Upper lobe of left lung (tissue), 6 donors: ENCODE results near the gene NDUFA1. TPM values are rescaled to one million over a fixed set of nuclear protein-coding genes. Genes with fewer than 3 reads are reported as not detected.
"Not testable (repeated sequence)": the region's sequence is repeated elsewhere in the genome, so short reads cannot be mapped to it uniquely, and the experiment has no call there.

Experiments
- ATAC-seq, 2 donors: fragments of 200-7000 bp; cut with Tn5 transposase; one replicate each; pipeline ENCODE4 v1.9.1; 2022; ENCODE audit warnings: mild to moderate bottlenecking in 2 of 2, moderate library complexity in 2 of 2; ENCODE audit not compliant: low FRiP score in 2 of 2
- DNase-seq, 2 donors: peaks; one replicate each; pipeline ENCODE4 v3.0.0-alpha.2; 2019 to 2020
- H3K27ac ChIP-seq, 4 donors: fragments of 200-600 bp; sonication (generic); one replicate each; pipeline ENCODE4 v1.5.1; 2016 to 2019
- H3K27me3 ChIP-seq, 4 donors: fragments of 200-600 bp; sonication (generic); one replicate each; pipeline ENCODE4 v1.5.1; 2017 to 2019
- H3K36me3 ChIP-seq, 4 donors: fragments of 200-600 bp; sonication (generic); one replicate each; pipeline ENCODE4 v1.5.1; 2016 to 2019
- H3K4me1 ChIP-seq, 4 donors: fragments of 200-600 bp; sonication (generic); one replicate each; pipeline ENCODE4 v1.5.1; 2018 to 2019
- H3K4me3 ChIP-seq, 4 donors: fragments of 200-600 bp; sonication (generic); one replicate each; pipeline ENCODE4 v1.5.1; 2017 to 2019; ENCODE audit warnings: mild to moderate bottlenecking in 2 of 4, moderate library complexity in 1 of 4
- H3K9me3 ChIP-seq, 4 donors: fragments of 200-600 bp; sonication (generic); one replicate each; pipeline ENCODE4 v1.5.1; 2018 to 2019
- CTCF ChIP-seq, 6 experiments: fragments of 450-650 bp in 4 of 6; fragments of 200-600 bp in 2 of 6; sonication (generic) in 2 of 6; IDR thresholded peaks; one replicate each; pipeline ENCODE4 v1.5.1; 2016 to 2019; ENCODE audit warnings: antibody characterized with exemption in 6 of 6
- EP300 ChIP-seq, 4 donors: sonication (generic); formaldehyde crosslinking; IDR thresholded peaks; one replicate each; pipeline ENCODE4 v1.5.1; 2017; ENCODE audit warnings: antibody characterized with exemption in 4 of 4, control low read depth in 2 of 4
- POLR2A ChIP-seq, 4 donors: fragments of 450-650 bp; IDR thresholded peaks; one replicate each; pipeline ENCODE4 v1.5.1; 2016 to 2017; ENCODE audit warnings: antibody characterized with exemption in 4 of 4, mild to moderate bottlenecking in 2 of 4
- POLR2AphosphoS5 ChIP-seq, 2 donors: sonication (generic); formaldehyde crosslinking; IDR thresholded peaks; one replicate each; pipeline ENCODE4 v1.5.1; 2017; ENCODE audit warnings: antibody characterized with exemption in 2 of 2
- WGBS, 2 donors: methylation state at CpG; one replicate each; pipeline ENCODE4 v1.1.5; 2017 to 2018; 5-methylcytosine and 5-hydroxymethylcytosine counted together
- total RNA-seq, 6 donors: library from RNA; depleted of rRNA in 4 of 6; stranded (reverse); fragments of >200 nt in 4 of 6; gene quantifications; one replicate each; pipeline versions ENCODE4 v1.1.0 to v1.2.1, GENCODE V29; 2016 to 2021
- donor health status: DM: no; HTN: no; CAD: no; lungs with moderate emphysema.
- donor health status: DM: no; HTN: yes; CAD: no; lungs with severe emphysema.

Gene NDUFA1
- total RNA-seq, 6 donors from 2014 or later, result 32.5 to 76.7 (median 47.5) TPM

DNA sequence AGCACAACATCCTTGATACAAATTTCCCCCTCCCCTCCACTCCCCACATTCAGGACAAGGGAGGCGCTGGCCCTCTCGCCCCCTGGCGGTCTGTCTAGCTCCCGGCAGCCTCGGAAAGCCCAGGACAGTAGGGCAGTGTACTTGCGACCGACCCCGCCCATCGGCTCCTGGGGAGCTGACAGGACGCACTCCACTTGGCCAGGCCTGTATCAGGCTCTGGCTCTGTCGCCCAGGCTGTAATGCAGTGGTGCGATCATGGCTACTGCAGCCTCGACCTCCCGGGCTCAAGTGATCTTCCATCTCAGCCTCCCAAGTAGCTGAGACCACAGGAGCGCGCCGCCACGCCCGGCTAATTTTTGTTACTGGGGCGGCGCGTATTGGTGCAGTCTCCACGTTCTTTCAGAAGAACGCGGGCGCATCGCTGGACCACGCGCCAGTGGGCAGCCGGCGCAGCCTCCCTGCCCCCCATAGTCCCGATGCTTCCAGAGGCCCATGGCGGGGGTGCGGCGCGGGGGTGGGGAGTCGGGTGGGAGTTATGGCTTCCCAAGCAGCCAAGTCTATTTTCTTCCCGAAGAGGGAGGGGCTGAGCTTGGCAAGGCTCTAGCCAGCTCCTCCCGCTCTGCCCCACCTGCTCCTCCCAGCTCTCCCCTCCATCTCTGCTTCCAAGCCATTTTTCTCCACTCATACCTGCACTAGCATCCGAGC is 16.2 kb downstream of the NDUFA1 start:
- Histone ChIP-seq H3K4me1 (peaks cover 0 to 7% (median 0%) of the 10 kb centered on the region in 4 donors), H3K9me3 (no peaks in the 10 kb centered on the region), H3K27me3 (no peaks in the 10 kb centered on the region), H3K36me3 (no peaks in the 10 kb centered on the region), H3K4me3 (peak overlapping the region in 3 of 4 donors; percentile 32 to 46 (median 43)), H3K27ac (no peak overlapping the region)
- WGBS, 2 donors, result 0 to 48% methylated on average over 1 to 32 of the region's 40 CpGs
- ATAC-seq (peak; percentile 83 to 87), DNase-seq (peak; percentile 64 to 82)
- TF ChIP-seq CTCF (IDR thresholded peaks at IDR 0.05) (peak; percentile 28 to 61 (median 34)), POLR2AphosphoS5 (IDR thresholded peaks at IDR 0.05) (no peak)

DNA sequence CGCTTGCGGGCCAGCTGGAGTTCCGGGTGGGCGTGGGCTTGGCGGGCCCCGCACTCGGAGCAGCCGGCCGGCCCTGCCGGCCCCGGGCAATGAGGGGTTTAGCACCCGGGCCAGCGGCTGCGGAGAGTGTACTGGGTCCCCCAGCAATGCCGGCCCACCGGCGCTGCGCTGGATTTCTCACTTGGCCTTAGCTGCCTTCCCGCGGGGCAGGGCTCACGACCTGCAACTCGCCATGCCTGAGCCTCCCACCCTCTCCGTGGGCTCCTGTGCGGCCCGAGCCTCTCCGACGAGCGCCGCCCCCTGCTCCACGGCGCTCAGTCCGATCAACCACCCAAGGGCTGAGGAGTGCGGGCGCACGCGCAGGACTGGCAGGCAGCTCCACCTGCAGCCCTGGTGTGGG is 19.0 kb downstream of the NDUFA1 start:
- H3K9me3 ChIP-seq, H3K27ac ChIP-seq, H3K4me1 ChIP-seq, H3K36me3 ChIP-seq, H3K27me3 ChIP-seq, ATAC-seq, H3K4me3 ChIP-seq: not testable (repeated sequence)
- DNase-seq, result peak in 1 of 2 donors; percentile 71
- WGBS, 2 donors, result 83% methylated on average over 34 of the region's 36 CpGs; no CpG with 5 or more reads in 1 of the 2 donors

DNA sequence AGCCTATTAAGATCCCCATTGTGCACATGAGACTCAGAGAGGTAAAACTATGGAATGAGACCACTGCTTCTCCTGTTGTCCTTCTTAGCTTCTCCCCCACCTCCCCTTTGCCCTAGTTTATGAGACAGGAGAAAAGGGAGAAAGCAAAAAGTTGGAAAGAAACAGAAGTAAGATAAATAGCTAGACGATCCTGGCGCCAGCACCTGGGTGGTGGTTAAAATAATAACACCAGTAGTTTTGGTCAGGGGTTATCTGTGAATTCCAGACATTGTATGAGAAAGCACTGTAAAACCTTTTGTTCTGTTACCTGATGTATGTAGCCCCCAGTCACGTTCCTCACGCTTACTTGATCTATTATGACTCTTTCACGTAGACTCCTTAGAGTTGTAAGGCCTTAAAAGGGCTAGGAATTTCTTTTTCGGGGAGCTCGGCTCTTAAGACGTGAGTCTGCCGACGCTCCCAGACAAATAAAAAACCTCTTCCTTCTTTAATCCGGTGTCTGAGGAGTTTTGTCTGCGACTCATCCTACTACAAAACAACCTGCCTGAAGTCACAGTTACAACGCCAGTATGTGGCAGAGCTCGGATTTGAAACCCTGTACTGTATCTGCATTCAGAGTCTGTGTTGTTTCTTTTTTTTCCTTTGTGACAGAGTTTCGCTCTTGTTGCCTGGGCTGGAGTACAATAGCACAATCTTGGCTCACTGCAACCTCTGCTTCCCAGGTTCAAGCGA is 20.5 kb downstream of the NDUFA1 start:
- DNase-seq, ATAC-seq, H3K36me3 ChIP-seq, H3K27me3 ChIP-seq, H3K4me1 ChIP-seq, H3K4me3 ChIP-seq, H3K27ac ChIP-seq, H3K9me3 ChIP-seq: not testable (repeated sequence)
- 66 to 70% methylated on average over 16 of the region's 16 CpGs for WGBS, 2 donors

- no peak for ATAC-seq
- H3K9me3 ChIP-seq, result no peaks in the 10 kb centered on the region
- no peaks in the 10 kb centered on the region for H3K4me1 ChIP-seq
- H3K36me3 ChIP-seq, result no peaks in the 10 kb centered on the region
- no peaks in the 10 kb centered on the region for H3K27me3 ChIP-seq
- no peak for DNase-seq
- no peak for TF ChIP-seq POLR2A (IDR thresholded peaks at IDR 0.05)
- no peak for TF ChIP-seq CTCF (IDR thresholded peaks at IDR 0.05)
- no peak for TF ChIP-seq EP300 (IDR thresholded peaks at IDR 0.05)
- no peak for TF ChIP-seq POLR2AphosphoS5 (IDR thresholded peaks at IDR 0.05)
- no peak within 1 kb of the TSS for H3K4me3 ChIP-seq
- 29 to 69% methylated on average over 2 to 4 of the region's 4 CpGs for WGBS, 2 donors
- no peak within 1 kb of the TSS for H3K27ac ChIP-seq
These were observed 24.3 kb downstream of the NDUFA1 start, which contains the start of gene AKAP14 for GRCh38 chrX:119895843-119896326. Gene AKAP14 (plus strand): TSS chrX:119895893. CDS start chrX:119903224, 7,331 bp downstream.

- Histone ChIP-seq H3K4me3 (no peak overlapping the region), H3K4me1 (no peaks in the 10 kb centered on the region), H3K9me3 (no peaks in the 10 kb centered on the region), H3K27ac (no peak overlapping the region), H3K36me3 (no peaks in the 10 kb centered on the region), H3K27me3 (no peaks in the 10 kb centered on the region)
- WGBS, 2 donors, result 15 to 20% methylated on average over 2 of the region's 2 CpGs
- ATAC-seq (peak in 1 of 2 donors; percentile 59), DNase-seq (no peak)
- no peak for TF ChIP-seq CTCF (IDR thresholded peaks at IDR 0.05)
- no peak for TF ChIP-seq EP300 (IDR thresholded peaks at IDR 0.05)
- no peak for TF ChIP-seq POLR2AphosphoS5 (IDR thresholded peaks at IDR 0.05)
- no peak for TF ChIP-seq POLR2A (IDR thresholded peaks at IDR 0.05)
These were observed 27.5 kb downstream of the NDUFA1 start for GRCh38 chrX:119899125-119899524.
